Common myeloid progenitor, CD34-positive (primary cell): ENCODE data around the gene SHKBP1.
A peak's percentile ranks its signal among the peaks of the same experiment; 100 is the strongest.

Experiments used
- CTCF ChIA-PET: fragments of 350-600 bp; sonication (Branson Sonifier 250); formaldehyde crosslinking; loops from one replicate; lab custom pipeline; 2021; ENCODE audit warnings: antibody characterized with exemption; lab: Charles Lee
- POLR2A ChIA-PET: fragments of 350-600 bp; sonication (Branson Sonifier 250); formaldehyde crosslinking; loops from one replicate; lab custom pipeline; 2021; ENCODE audit warnings: antibody characterized with exemption; lab: Charles Lee
- DNase-seq, 3 donors: peaks; one replicate each; pipeline versions ENCODE4 v3.0.0 to v3.0.0-alpha.2; 2013
- H3K27ac ChIP-seq, 2 experiments: 1 replicate in 1 of 2; 2 replicates in 1 of 2; pipeline ENCODE4 v1.7.0; 2013; ENCODE audit warnings: inconsistent platforms in 2 of 2, low read length in 2 of 2, mild to moderate bottlenecking in 2 of 2, low read depth in 1 of 2, moderate library complexity in 1 of 2; ENCODE audit not compliant: severe bottlenecking in 2 of 2, insufficient read depth in 1 of 2, poor library complexity in 1 of 2
- H3K27me3 ChIP-seq, 5 experiments: replicated peaks in 2 of 5; 1 replicate in 3 of 5; 2 replicates in 2 of 5; pipeline versions ENCODE4 v1.6.1 to v1.7.0; 2013; ENCODE audit warnings: low read length in 4 of 5, mild to moderate bottlenecking in 2 of 5, moderate library complexity in 2 of 5, inconsistent platforms in 1 of 5; ENCODE audit not compliant: insufficient read depth in 5 of 5, control insufficient read depth in 4 of 5
- H3K36me3 ChIP-seq, 4 experiments: 1 replicate in 2 of 4; 2 replicates in 2 of 4; pipeline versions ENCODE4 v1.6.1 to v1.7.0; 2013; ENCODE audit warnings: low read length in 3 of 4, control low read depth in 1 of 4, mild to moderate bottlenecking in 1 of 4; ENCODE audit not compliant: control insufficient read depth in 4 of 4, insufficient read depth in 4 of 4
- H3K4me1 ChIP-seq, 4 experiments: 1 replicate in 3 of 4; 2 replicates in 1 of 4; pipeline versions ENCODE4 v1.6.1 to v1.7.1; 2013; ENCODE audit warnings: low read length in 3 of 4, mild to moderate bottlenecking in 3 of 4, control low read depth in 1 of 4, inconsistent platforms in 1 of 4, moderate library complexity in 1 of 4; ENCODE audit not compliant: control insufficient read depth in 4 of 4, insufficient read depth in 4 of 4; ENCODE audit errors: control extremely low read depth in 1 of 4
- H3K4me3 ChIP-seq, 7 experiments: 1 replicate in 4 of 7; 2 replicates in 3 of 7; pipeline versions ENCODE4 v1.5.1 to v1.7.0; 2013; ENCODE audit warnings: mild to moderate bottlenecking in 7 of 7, low read length in 6 of 7, moderate library complexity in 6 of 7, inconsistent platforms in 2 of 7, low read depth in 2 of 7, control low read depth in 1 of 7; ENCODE audit not compliant: insufficient read depth in 4 of 7, control insufficient read depth in 1 of 7; ENCODE audit errors: extremely low read depth in 1 of 7
- H3K9me3 ChIP-seq, 5 experiments: 1 replicate in 4 of 5; 2 replicates in 1 of 5; pipeline versions ENCODE4 v1.6.1 to v1.7.1; 2013; ENCODE audit warnings: low read length in 4 of 5, mild to moderate bottlenecking in 2 of 5, inconsistent platforms in 1 of 5, low read depth in 1 of 5, moderate library complexity in 1 of 5; ENCODE audit not compliant: control insufficient read depth in 4 of 5, insufficient read depth in 2 of 5; ENCODE audit errors: control extremely low read depth in 1 of 5
- WGBS: methylation state at CpG from one replicate; pipeline ENCODE4 v1.1.5; 2013; ENCODE audit not compliant: insufficient coverage; 5-methylcytosine and 5-hydroxymethylcytosine counted together

SHKBP1 gene

DNA sequence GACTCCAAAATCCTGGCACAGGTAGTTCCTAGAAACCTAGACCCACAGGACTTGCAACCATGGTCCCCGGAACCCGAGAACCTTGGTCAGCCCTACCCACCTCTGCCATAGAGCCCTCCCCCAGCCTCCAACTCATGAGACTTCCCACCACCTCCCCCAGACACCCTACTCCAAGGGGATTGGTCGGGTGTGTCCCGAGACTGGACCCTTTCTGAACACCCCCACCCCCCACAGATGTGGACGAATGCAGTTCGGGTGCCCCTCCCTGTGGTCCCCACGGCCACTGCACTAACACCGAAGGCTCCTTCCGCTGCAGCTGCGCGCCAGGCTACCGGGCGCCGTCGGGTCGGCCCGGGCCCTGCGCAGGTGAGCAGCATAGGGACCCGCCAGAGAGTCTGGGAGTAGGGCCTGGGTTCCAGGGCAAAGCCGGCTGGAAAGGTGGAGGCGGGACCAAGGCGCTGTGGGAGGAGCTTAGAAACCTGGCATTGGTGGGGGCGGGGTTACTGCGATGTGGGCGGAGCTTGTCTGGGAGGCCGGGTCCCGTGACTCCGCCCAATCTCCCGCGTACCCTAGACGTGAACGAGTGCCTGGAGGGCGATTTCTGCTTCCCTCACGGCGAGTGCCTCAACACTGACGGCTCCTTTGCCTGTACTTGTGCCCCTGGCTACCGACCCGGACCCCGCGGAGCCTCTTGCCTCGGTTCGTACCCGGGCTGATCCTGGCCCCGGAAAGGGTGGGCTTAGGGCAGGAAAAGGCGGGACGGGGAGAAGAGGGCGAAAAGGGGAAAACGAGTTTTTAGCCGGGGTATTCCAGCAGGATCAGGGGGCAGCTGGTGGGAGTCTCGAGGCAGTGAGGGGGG, 36.4 kb downstream of the SHKBP1 start:
- Histone ChIP-seq H3K4me3 (peak overlapping the region; percentile 67 to 91 (median 80)), H3K4me1 (peaks cover 4 to 51% (median 33%) of the 10 kb centered on the region in 4 experiments), H3K36me3 (peaks cover 0 to 8% (median 0%) of the 10 kb centered on the region in 4 experiments), H3K27me3 (peaks cover 0 to 5% (median 0%) of the 10 kb centered on the region in 5 experiments), H3K27ac (peak overlapping the region in 1 of 2 experiments; percentile 75), H3K9me3 (no peaks in the 10 kb centered on the region)
- ChIA-PET CTCF (interaction anchor here (1.3 to 2.1 kb wide), 2 partner anchors 10 to 22 kb away, joined by 4 to 9 read pairs; no protein-coding TSS in a partner anchor), POLR2A (interaction anchor here (0.6 to 1.4 kb wide), 2 partner anchors 50 to 165 kb away, joined by 3 to 4 read pairs; partner anchors contain the start of gene RAB4B)
- DNase-seq, result peak; percentile 69 to 82 (median 81)
- WGBS, result 17% methylated on average over 41 of the region's 50 CpGs

DNA sequence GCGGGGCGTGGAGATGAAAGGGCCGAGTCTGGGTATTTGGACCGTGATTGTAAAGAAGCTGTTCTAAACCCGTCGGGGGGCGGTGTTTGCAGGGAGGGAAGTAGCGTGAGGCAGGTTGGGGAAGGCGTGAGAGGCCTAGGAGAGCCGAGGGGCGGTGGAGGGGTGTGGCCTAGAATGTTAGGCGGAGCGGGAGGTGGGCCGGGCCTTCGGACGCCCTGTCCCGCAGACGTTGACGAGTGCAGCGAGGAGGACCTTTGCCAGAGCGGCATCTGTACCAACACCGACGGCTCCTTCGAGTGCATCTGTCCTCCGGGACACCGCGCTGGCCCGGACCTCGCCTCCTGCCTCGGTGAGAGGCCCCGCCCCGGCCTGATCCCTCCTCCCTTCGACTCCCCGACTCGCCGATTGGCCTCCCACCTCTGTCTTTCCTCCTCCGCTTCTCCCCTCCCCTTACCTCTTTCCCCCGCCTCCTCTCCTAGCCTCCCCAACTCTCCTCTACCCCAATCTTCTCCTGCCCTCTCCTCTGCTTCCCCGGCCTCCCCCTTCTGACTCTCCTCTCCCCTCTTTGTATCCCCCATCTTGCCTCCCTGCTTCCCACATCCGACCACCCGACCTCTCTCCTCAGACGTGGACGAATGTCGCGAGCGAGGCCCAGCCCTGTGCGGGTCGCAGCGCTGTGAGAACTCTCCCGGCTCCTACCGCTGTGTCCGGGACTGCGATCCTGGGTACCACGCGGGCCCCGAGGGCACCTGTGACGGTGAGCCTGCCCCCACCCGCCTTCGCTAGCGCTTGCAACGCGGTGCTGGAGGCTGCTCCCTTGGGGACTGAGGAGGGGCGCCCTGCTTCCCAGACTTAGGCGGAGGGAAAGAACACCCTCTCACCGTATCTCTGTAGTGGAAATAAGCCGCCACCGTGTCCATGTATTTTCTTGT, 37.3 kb downstream of the SHKBP1 start:
- peak overlapping the region in 1 of 2 experiments; percentile 75 for H3K27ac ChIP-seq
- CTCF ChIA-PET, result interaction anchor here (1.3 to 2.1 kb wide), 4 partner anchors 8 to 21 kb away, joined by 4 to 9 read pairs (median 6); no protein-coding TSS in a partner anchor
- H3K4me1 ChIP-seq, result peaks cover 3 to 48% (median 33%) of the 10 kb centered on the region in 4 experiments

DNA sequence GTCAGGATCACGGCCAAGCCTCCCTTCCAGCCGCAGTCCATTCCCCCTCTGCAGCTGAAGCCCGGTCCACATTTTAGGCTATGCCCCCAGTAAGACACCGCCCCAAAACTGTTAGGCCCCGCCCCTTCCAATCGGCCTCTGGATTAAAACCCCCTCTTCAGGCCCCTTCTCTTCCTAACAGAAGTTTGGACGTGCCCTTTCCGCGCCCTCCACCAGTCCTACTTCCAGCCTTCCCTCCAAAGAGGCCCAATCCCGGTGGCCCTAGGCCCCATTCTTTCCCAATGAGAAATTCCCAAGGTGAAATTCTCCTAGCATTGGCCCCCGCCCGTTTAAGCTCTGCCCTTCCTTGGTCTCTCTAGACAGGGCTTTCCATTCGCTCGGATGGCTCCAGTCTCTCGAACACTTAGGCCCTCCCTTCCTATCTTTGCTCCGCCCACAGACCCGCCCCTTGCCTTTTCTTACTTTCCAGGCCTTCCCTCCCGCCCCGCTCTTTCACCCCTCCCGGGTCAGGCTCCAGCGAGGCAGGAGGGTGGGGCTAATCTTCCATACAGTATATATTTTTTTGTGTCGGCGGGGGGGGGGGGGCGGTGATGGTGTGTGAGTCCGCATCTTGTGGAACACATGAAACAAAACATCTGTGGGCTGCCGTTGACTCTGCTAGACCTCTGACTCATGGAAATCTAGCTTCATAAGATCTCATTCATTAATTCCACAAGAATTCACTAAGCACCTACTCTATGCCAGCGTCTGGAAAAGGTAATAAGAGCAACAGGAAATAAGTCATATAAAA, 38.1 kb downstream of the SHKBP1 start:
- CTCF ChIA-PET, result interaction anchor here (0.6 to 2.1 kb wide), 6 partner anchors 9 to 129 kb away, joined by 3 to 9 read pairs (median 4); no protein-coding TSS in a partner anchor
- H3K4me3 ChIP-seq, result peak overlapping the region; percentile 67 to 91 (median 80)
- WGBS, result 9% methylated on average over 17 of the region's 27 CpGs

More for the DNA sequence above, 37.3 kb downstream of the SHKBP1 start:
- H3K9me3 ChIP-seq, result no peaks in the 10 kb centered on the region
- POLR2A ChIA-PET, result interaction anchor here (0.6 to 1.4 kb wide), 2 partner anchors 49 to 164 kb away, joined by 3 to 4 read pairs; partner anchors contain the start of gene RAB4B
- H3K27me3 ChIP-seq, result no peaks in the 10 kb centered on the region
- WGBS, result under 1% methylated on average over 57 of the region's 67 CpGs
- peaks cover 0 to 8% (median 0%) of the 10 kb centered on the region in 4 experiments for H3K36me3 ChIP-seq
- DNase-seq, result peak; percentile 90 to 96 (median 96)
- peak overlapping the region; percentile 67 to 91 (median 80) for H3K4me3 ChIP-seq

GRCh38 chr19:40616178-40616577, 39.5 kb downstream of the SHKBP1 start:
- H3K27ac ChIP-seq, result no peak overlapping the region
- no peaks in the 10 kb centered on the region for H3K27me3 ChIP-seq
- no peaks in the 10 kb centered on the region for H3K9me3 ChIP-seq
- H3K36me3 ChIP-seq, result peaks cover 0 to 25% (median 11%) of the 10 kb centered on the region in 4 experiments
- peaks cover 0 to 26% (median 14%) of the 10 kb centered on the region in 4 experiments for H3K4me1 ChIP-seq
- no peak overlapping the region for H3K4me3 ChIP-seq
- WGBS, result no CpG with 5 or more reads among the region's 5 CpGs
- ChIA-PET CTCF (interaction anchor here (0.6 to 1.4 kb wide), 2 partner anchors 15 to 19 kb away, joined by 3 to 4 read pairs; no protein-coding TSS in a partner anchor), POLR2A (interaction anchor here (0.6 kb wide), 1 partner anchor 27 kb away, joined by 3 read pairs; no protein-coding TSS in a partner anchor)
- no peak for DNase-seq

More for the DNA sequence above, 38.1 kb downstream of the SHKBP1 start:
- Histone ChIP-seq H3K4me1 (peaks cover 0 to 39% (median 25%) of the 10 kb centered on the region in 4 experiments), H3K27ac (peak overlapping the region in 1 of 2 experiments; percentile 75), H3K36me3 (peaks cover 0 to 16% (median 7%) of the 10 kb centered on the region in 4 experiments), H3K9me3 (no peaks in the 10 kb centered on the region), H3K27me3 (no peaks in the 10 kb centered on the region)
- peak; percentile 85 to 90 (median 89) for DNase-seq
- POLR2A ChIA-PET, result no interaction called here

DNA sequence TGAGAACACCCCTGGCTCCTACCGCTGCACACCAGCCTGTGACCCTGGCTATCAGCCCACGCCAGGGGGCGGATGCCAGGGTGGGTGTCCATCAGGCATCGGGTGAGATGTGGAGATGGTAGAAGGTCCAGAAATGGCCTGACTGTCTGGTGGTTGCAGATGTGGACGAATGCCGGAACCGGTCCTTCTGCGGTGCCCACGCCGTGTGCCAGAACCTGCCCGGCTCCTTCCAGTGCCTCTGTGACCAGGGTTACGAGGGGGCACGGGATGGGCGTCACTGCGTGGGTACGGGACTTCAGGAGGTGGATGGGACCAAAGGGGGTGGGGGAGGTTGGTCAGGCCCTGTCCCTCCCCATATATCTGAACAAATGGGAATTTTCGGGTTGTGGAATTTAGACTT, 40.3 kb downstream of the SHKBP1 start:
- Histone ChIP-seq H3K4me3 (no peak overlapping the region), H3K9me3 (no peaks in the 10 kb centered on the region), H3K36me3 (peaks cover 0 to 31% (median 13%) of the 10 kb centered on the region in 4 experiments), H3K4me1 (peaks cover 0 to 20% (median 14%) of the 10 kb centered on the region in 4 experiments), H3K27ac (no peak overlapping the region), H3K27me3 (no peaks in the 10 kb centered on the region)
- 99% methylated on average over 15 of the region's 17 CpGs for WGBS
- CTCF ChIA-PET, result interaction anchor here (2.4 kb wide), 1 partner anchor 18 kb away, joined by 10 read pairs; no protein-coding TSS in a partner anchor
- POLR2A ChIA-PET, result interaction anchor here (0.6 kb wide), 1 partner anchor 27 kb away, joined by 3 read pairs; no protein-coding TSS in a partner anchor
- no peak for DNase-seq
